Nucleus accumbens (tissue), 56 donors: ENCODE data around the gene ADAM8.
A peak's percentile ranks its signal among the peaks of the same experiment; 100 is the strongest.
"Not testable (repeated sequence)": the region's sequence is repeated elsewhere in the genome, so short reads cannot be mapped to it uniquely, and the experiment has no call there.

Experiments used
- DNase-seq, 56 donors: peaks; one replicate each; lab custom pipeline; 2025; lab: John Stamatoyannopoulos, UW

ADAM8 gene

GRCh38 chr10:133270773-133271297 lies 5.8 kb downstream of the ADAM8 start:
- DNase-seq = no peak

GRCh38 chr10:133270204-133270603 lies 6.5 kb downstream of the ADAM8 start:
- no peak for DNase-seq

DNA sequence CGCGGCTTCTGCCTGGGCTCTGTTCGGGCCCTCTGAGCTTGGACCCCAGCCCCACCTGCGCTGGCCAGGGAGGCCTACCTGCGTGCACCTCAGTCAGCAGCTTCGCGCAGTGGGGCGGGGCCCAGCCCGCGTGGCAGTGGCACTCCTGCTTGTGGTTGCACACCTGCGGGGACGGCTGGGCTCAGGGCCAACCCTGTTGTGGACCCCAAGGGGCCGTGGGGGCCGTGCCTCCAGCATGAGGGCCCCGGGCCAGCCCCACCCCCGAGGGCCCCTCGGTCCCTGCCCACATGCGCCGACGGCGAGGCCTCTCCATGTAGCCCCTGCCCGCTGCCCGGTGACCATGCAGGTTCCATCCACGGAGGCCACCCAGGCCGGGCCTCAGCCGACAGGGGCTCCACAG lies 7.3 kb downstream of the ADAM8 start:
- no peak for DNase-seq

GRCh38 chr10:133268532-133268931 lies 8.1 kb downstream of the ADAM8 start:
- no peak for DNase-seq

GRCh38 chr10:133267829-133268228 lies 8.8 kb downstream of the ADAM8 start:
- DNase-seq = no peak

DNA sequence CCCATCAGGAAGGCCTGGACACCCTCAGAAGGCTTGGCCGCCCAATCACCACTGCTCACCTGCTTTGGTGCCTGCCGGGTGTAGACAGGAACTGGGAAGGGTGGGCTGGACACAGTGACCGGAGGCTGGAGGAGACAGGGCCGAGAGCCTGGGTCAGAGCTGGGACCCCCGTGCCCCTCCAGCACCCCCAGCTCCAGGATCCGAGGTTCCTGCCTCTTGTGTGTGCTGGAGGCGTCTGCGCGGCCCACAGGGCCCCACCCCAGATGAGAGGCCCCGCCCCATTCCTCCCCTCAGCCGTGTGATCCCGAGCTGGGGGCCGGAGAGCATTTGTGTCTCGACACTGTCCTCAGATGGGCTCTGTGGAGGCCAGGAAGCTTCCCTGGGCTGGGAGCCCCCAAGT lies 9.4 kb downstream of the ADAM8 start:
- no peak for DNase-seq

- DNase-seq = no peak
Measured at GRCh38 chr10:133266056-133266795, 10.4 kb downstream of the ADAM8 start.

- DNase-seq = not testable (repeated sequence)
Measured at GRCh38 chr10:133265052-133265451, 11.6 kb downstream of the ADAM8 start.

DNA sequence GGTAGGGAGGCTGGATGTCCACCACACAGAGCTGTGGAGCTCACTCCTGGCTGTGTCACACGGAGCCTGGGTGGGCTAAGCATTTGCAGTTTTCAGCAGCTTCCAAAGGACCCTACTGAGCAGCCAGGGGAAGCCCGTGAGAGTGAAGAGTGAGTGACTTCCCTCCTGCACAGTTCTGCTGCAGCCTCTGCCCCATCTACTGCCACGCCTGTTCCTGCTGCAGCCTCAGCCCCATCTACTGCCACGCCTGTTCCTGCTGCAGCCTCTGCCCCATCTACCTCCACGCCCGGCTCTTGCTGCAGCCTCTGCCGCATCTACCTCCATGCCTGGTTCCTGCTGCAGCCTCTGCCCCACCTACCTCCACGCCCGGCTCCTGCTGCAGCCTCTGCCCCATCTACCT lies 12.2 kb downstream of the ADAM8 start:
- DNase-seq = peak in 1 of 56 donors; percentile 25

- DNase-seq = no peak
Measured at GRCh38 chr10:133263674-133264073, 13.0 kb downstream of the ADAM8 start.

- no peak for DNase-seq
Measured at GRCh38 chr10:133262696-133263095, 14.0 kb downstream of the ADAM8 start.

GRCh38 chr10:133261726-133262325 lies 14.8 kb downstream of the ADAM8 start:
- DNase-seq = peak in 54 of 56 donors; percentile 24 to 94 (median 78)

GRCh38 chr10:133260895-133261725 lies 15.6 kb downstream of the ADAM8 start:
- DNase-seq = peak in 26 of 56 donors; percentile 16 to 65 (median 42)

DNA sequence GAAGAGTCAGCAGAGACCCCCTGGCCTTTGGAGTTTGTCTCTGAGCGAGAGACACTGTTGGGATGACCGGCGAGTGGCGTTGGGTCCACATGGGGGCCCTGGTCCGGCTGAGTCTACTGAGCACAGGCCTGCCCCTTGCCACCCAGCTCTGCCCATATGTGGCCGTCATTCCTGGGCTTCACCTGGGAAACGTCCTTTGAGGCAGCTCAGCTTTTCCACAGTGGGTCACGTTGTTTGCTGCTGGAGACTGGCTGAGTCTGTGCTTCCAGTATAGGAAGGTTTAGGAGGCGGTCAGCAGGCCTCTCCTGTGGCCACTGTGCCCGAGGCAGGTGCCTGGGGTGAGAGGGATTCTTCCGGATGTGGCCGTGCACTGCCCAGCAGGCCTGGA lies 17.1 kb downstream of the ADAM8 start:
- DNase-seq = no peak

DNA sequence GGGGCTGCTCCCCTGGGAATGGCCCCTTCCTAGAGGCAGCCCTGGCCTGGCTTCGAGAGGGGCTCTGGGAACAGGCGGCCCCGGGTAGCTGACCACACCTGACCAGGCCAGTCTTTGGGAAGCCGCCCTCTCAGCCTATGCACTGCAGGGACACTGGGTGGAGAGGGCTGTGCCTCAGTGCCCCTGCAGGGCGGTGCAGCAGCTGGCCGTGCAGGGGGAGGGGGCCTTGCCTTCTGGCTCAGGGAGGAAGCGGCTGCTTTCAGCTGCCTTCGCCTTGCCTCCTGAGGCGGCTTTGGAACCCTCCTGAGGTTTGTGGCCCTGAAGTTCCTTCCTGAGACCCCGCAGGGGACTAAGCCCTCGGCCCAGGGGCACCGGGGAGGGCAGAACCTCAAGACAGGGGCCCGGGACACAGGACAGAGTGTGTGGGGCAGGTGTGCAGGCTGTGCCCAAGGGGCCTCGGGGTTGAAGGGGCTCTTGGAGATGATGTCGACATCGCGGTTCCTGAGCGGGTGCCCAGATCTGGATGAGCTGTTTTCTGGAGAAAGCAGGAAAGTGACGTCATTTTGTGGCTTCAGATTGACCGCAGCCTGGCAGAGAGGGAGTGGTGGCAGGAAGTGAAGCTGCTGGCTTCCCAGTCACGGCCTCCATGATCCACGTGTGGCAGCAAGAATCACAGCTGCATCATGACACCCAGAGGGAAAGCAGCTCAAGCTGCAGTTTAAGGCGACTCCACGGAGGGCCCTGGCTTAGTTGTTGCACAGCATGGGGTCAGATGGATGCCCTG lies 17.7 kb downstream of the ADAM8 start:
- peak in 37 of 56 donors; percentile 10 to 76 (median 36) for DNase-seq

DNA sequence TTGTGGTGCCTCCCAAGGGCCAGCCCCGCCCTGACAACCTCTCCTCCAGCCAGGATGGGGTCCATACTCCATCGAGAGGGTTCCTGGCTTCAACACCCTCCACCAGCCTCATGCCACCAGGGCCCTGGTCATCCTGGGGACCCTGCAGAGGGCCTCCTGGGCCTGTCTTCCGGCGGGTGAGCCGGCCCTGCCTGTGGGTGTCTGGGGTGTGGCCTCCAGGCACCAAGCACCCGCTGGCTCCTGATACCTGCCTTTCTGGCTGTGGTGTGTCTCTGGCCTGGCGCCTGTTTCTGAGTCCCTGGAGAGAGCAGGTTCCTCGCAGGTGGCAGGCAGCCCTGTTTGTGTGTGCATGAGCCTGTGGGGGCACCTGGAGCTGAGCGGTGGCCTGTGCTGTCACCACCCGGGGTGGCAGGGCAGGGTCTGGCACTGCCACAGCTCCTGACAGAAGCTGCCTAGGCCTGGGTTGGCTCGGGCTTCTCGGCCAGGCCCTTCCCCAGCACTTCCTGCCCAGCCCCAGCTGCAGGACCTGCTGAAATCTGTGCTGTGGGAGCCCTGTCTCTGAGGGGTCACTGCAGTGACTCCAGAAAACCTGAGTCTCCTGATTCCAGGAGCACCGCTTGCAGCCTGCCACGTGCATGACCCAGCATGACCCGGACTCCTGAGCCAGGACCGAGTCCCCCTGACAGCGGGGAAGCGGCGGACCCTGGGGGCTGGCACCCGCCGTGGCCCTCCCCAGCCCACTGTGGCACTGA lies 18.4 kb downstream of the ADAM8 start:
- DNase-seq = no peak

- peak in 4 of 56 donors; percentile 14 to 49 (median 18) for DNase-seq
Measured at GRCh38 chr10:133257489-133258065, 19.1 kb downstream of the ADAM8 start.

DNA sequence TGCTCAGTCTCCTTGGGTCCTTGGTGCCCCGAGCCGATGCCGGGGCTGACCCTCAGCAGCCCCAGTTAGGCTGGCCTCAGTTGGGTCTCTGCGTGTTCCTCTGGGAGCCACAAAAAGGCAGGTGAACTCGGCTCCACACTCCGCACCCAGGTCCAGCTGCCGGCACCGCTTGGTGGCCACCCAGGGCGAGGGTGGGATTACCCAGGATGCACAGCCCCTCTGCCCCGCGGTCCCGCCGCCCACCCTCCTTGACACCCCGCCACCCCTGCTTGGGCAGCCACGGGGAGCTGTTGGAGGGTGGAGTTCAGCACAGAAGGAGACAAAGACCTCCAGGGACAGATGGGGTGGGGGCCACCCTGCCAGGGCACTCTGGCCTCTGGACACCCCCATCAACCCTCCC lies 21.3 kb downstream of the ADAM8 start:
- DNase-seq = no peak

GRCh38 chr10:133254421-133255120 lies 22.1 kb downstream of the ADAM8 start:
- DNase-seq = no peak
